ENCODE measurements around the gene SLC12A8. TPM values are rescaled to one million over a fixed set of nuclear protein-coding genes. Genes with fewer than 3 reads are reported as not detected.

Gene SLC12A8
- polyA plus RNA-seq (2012; ENCODE audit: insufficient read depth, insufficient read length), result not detected

- no peak within 1 kb of the TSS for H3K4me3 ChIP-seq (ENCODE audit: low read length)
- DNase-seq (ENCODE audit: low read depth, low spot score), result no peak
Measured at GRCh38 chr3:125212509-125213363, at the start of gene SLC12A8. TSS of gene SLC12A8 (minus strand) at chr3:125212748. CDS start at chr3:125211349, 1,399 bp downstream.

- H3K4me3 ChIP-seq (ENCODE audit: low read length), result no peak overlapping the region
- DNase-seq (ENCODE audit: low read depth, low spot score), result no peak
Measured at GRCh38 chr3:125262161-125262560, 49.6 kb upstream of the SLC12A8 start.

GRCh38 chr3:125261031-125261430 is 48.5 kb upstream of the SLC12A8 start:
- no peak overlapping the region for H3K4me3 ChIP-seq (ENCODE audit: low read length)
- no peak for DNase-seq (ENCODE audit: low read depth, low spot score)

GRCh38 chr3:125260158-125260557 is 47.6 kb upstream of the SLC12A8 start:
- DNase-seq (ENCODE audit: low read depth, low spot score), result no peak
- no peak overlapping the region for H3K4me3 ChIP-seq (ENCODE audit: low read length)

GRCh38 chr3:125257536-125257935 is 45.0 kb upstream of the SLC12A8 start:
- H3K4me3 ChIP-seq (ENCODE audit: low read length), result no peak overlapping the region
- no peak for DNase-seq (ENCODE audit: low read depth, low spot score)

- H3K4me3 ChIP-seq (ENCODE audit: low read length), result no peak overlapping the region
- DNase-seq (ENCODE audit: low read depth, low spot score), result no peak
Measured at GRCh38 chr3:125256675-125257074, 44.1 kb upstream of the SLC12A8 start.

- no peak overlapping the region for H3K4me3 ChIP-seq (ENCODE audit: low read length)
- no peak for DNase-seq (ENCODE audit: low read depth, low spot score)
Measured at GRCh38 chr3:125250973-125251372, 38.4 kb upstream of the SLC12A8 start.

GRCh38 chr3:125246237-125246636 is 33.7 kb upstream of the SLC12A8 start:
- no peak overlapping the region for H3K4me3 ChIP-seq (ENCODE audit: low read length)
- no peak for DNase-seq (ENCODE audit: low read depth, low spot score)

- no peak overlapping the region for H3K4me3 ChIP-seq (ENCODE audit: low read length)
- no peak for DNase-seq (ENCODE audit: low read depth, low spot score)
Measured at GRCh38 chr3:125245521-125245920, 33.0 kb upstream of the SLC12A8 start.

- H3K4me3 ChIP-seq (ENCODE audit: low read length), result no peak overlapping the region
- DNase-seq (ENCODE audit: low read depth, low spot score), result no peak
Measured at GRCh38 chr3:125240496-125240895, 27.9 kb upstream of the SLC12A8 start.

- DNase-seq (ENCODE audit: low read depth, low spot score), result no peak
- no peak overlapping the region for H3K4me3 ChIP-seq (ENCODE audit: low read length)
Measured at GRCh38 chr3:125239266-125239665, 26.7 kb upstream of the SLC12A8 start.

- no peak overlapping the region for H3K4me3 ChIP-seq (ENCODE audit: low read length)
- DNase-seq (ENCODE audit: low read depth, low spot score), result no peak
Measured at GRCh38 chr3:125238759-125239158, 26.2 kb upstream of the SLC12A8 start.

GRCh38 chr3:125236331-125236903 is 23.9 kb upstream of the SLC12A8 start:
- DNase-seq (ENCODE audit: low read depth, low spot score), result no peak
- H3K4me3 ChIP-seq (ENCODE audit: low read length), result no peak overlapping the region

- no peak for DNase-seq (ENCODE audit: low read depth, low spot score)
Measured at GRCh38 chr3:125234831-125235230, 22.3 kb upstream of the SLC12A8 start.

GRCh38 chr3:125232401-125232800 is 19.9 kb upstream of the SLC12A8 start:
- DNase-seq (ENCODE audit: low read depth, low spot score), result no peak
- H3K4me3 ChIP-seq (ENCODE audit: low read length), result no peak overlapping the region

More at GRCh38 chr3:125234831-125235230, 22.3 kb upstream of the SLC12A8 start:
- no peak overlapping the region for H3K4me3 ChIP-seq (ENCODE audit: low read length)

- H3K4me3 ChIP-seq (ENCODE audit: low read length), result no peak overlapping the region
- no peak for DNase-seq (ENCODE audit: low read depth, low spot score)
Measured at GRCh38 chr3:125231895-125232294, 19.3 kb upstream of the SLC12A8 start.

GRCh38 chr3:125229707-125230106 is 17.2 kb upstream of the SLC12A8 start:
- H3K4me3 ChIP-seq (ENCODE audit: low read length), result no peak overlapping the region
- DNase-seq (ENCODE audit: low read depth, low spot score), result no peak

GRCh38 chr3:125229168-125229567 is 16.6 kb upstream of the SLC12A8 start:
- H3K4me3 ChIP-seq (ENCODE audit: low read length), result no peak overlapping the region

GRCh38 chr3:125221831-125222230 is 9.3 kb upstream of the SLC12A8 start:
- no peak for DNase-seq (ENCODE audit: low read depth, low spot score)
- no peak overlapping the region for H3K4me3 ChIP-seq (ENCODE audit: low read length)

More at GRCh38 chr3:125229168-125229567, 16.6 kb upstream of the SLC12A8 start:
- DNase-seq (ENCODE audit: low read depth, low spot score), result no peak

GRCh38 chr3:125220727-125221429 is 8.3 kb upstream of the SLC12A8 start:
- no peak overlapping the region for H3K4me3 ChIP-seq (ENCODE audit: low read length)
- DNase-seq (ENCODE audit: low read depth, low spot score), result no peak
